Measurements from ENCODE around the gene PI4KA.
"Not testable (repeated sequence)": the region's sequence is repeated elsewhere in the genome, so short reads cannot be mapped to it uniquely, and the experiment has no call there.

- not testable (repeated sequence) for TF ChIP-seq CTCF (IDR thresholded peaks at IDR 0.05; ENCODE audit: low read depth, low read length); POLR2A (IDR thresholded peaks at IDR 0.05; ENCODE audit: extremely low read depth, insufficient read length)
These were observed 121.7 kb downstream of the PI4KA start for GRCh38 chr22:20736891-20737290.

Data from NB4 (cell line).